ENCODE results near the gene ZP1.
A peak's percentile ranks its signal among the peaks of the same experiment; 100 is the strongest.

Gene ZP1

GRCh38 chr11:60912223-60912850 is 45.0 kb downstream of the ZP1 start:
- DNase-seq: no peak

GRCh38 chr11:60912851-60913528 is 45.6 kb downstream of the ZP1 start:
- DNase-seq: no peak

- DNase-seq: peak; percentile 90
Measured at GRCh38 chr11:60913793-60914632, 46.7 kb downstream of the ZP1 start, which contains the start of gene TMEM109. TSS of gene TMEM109 (plus strand) at chr11:60914158. CDS start at chr11:60919694, 5,536 bp downstream.

GRCh38 chr11:60914633-60915247 is 47.4 kb downstream of the ZP1 start:
- peak; percentile 32 for DNase-seq

GRCh38 chr11:60915248-60915914 is 48.0 kb downstream of the ZP1 start:
- peak; percentile 58 for DNase-seq

DNA sequence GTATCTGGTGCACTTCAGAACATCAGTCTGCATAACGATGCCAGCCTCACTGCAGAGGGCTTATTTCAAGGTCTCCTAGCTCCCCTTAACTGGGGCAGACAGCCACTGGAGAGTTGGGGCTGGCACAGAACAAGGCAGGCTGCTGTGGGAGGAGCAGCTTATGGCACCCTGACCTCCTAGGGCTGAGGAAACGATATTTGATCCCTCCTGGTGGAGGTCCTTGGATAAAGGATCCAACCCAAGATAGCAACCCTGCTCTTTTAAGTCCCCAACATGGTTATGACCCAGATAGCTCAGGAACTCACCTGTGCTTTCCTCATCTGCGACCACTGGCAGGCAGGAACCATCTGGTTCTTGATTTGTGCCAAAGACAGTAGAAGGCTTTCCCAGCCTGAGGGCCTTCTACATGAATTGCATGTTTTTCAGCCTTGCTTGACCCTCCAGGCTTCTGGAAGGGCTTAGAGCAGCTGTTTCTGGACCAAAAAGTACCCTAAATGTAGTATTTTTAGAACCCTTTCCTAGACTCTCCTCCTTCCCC is 49.4 kb downstream of the ZP1 start:
- DNase-seq: no peak

DNA sequence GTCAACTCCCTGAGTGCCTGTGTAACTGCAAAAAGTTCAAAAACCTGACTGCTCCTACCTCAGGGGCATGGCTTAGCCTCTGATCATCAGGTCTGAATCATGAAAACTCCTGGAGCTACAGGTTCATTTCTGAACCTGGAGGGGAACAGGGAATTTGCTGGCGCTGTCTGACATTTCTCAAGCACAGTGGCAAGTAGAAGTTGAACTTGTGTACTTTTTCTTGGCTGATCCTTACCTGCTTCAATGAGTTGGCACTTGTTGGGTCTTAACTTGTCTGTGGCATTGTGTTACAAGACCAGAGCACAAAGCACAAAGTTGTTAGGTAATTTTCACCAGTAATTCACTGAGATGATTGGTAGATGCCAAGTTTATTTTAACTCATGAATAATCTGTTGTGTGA is 49.9 kb downstream of the ZP1 start:
- no peak for DNase-seq

- DNase-seq: no peak
Measured at GRCh38 chr11:60918251-60918938, 51.1 kb downstream of the ZP1 start.

- peak; percentile 53 for DNase-seq
Measured at GRCh38 chr11:60918939-60919265, 51.6 kb downstream of the ZP1 start.

DNA sequence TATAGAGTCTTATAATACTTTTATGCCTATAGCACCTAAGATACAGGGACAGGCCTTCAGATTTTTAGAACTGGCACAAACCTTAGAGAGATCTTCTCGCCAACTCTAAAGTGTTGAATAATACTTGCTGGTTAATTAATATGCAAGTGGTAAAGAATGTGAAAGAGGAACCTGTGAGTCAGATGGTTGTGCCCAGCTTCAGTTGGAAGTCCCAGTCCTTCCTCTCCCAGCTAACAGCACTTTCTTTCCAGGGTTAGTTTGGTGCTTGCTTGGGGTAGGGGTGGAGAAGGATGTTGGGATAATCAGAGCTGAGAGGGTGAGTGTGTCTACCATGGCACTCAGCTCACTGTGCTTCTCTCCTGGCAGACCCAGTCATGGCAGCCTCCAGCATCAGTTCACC is 52.0 kb downstream of the ZP1 start:
- no peak for DNase-seq

GRCh38 chr11:60919956-60920355 is 52.6 kb downstream of the ZP1 start:
- no peak for DNase-seq

- DNase-seq: no peak
Measured at GRCh38 chr11:60921259-60921658, 53.9 kb downstream of the ZP1 start.

- no peak for DNase-seq
Measured at GRCh38 chr11:60921777-60922335, 54.5 kb downstream of the ZP1 start.

DNA sequence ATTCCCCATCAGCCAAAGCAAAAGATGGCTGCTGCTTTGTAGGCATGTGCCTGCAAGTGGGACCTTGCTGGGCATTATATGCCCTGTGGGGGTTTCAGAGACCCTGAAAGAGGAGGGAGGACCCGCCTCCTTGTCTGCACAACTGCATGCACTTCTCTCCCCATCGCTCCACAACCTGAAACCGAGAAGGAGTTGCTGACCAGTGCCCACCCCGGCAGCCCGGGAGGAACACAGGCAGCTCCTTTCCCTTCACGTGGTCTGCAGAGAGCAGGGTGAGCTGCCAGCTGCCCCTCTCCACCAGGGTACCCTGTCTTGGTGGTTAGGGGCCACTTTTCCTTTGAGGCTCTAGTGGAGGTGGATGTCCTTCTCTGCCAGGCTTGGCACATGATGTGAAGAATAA is 55.6 kb downstream of the ZP1 start:
- no peak for DNase-seq

DNA sequence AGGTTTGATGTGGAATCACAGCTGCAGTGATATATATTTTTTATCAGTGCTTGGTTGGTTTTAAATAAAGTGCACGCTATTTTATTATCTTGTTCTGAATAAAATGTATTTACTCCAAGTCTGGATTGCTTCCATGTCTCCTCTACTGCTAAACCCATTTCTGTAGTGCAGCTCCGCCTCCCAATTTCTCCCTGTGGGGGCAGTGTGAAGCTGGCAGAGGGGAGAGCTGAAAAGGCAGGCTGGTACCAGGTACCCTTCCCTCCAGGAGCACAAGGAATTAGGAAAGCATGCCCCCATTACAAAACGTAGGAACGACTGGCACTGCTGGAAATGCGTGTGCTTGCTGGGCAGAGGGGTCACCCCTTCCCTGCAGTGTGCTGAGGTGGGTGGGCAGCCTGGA is 56.0 kb downstream of the ZP1 start:
- DNase-seq: no peak

- no peak for DNase-seq
Measured at GRCh38 chr11:60923800-60924109, 56.4 kb downstream of the ZP1 start.

DNA sequence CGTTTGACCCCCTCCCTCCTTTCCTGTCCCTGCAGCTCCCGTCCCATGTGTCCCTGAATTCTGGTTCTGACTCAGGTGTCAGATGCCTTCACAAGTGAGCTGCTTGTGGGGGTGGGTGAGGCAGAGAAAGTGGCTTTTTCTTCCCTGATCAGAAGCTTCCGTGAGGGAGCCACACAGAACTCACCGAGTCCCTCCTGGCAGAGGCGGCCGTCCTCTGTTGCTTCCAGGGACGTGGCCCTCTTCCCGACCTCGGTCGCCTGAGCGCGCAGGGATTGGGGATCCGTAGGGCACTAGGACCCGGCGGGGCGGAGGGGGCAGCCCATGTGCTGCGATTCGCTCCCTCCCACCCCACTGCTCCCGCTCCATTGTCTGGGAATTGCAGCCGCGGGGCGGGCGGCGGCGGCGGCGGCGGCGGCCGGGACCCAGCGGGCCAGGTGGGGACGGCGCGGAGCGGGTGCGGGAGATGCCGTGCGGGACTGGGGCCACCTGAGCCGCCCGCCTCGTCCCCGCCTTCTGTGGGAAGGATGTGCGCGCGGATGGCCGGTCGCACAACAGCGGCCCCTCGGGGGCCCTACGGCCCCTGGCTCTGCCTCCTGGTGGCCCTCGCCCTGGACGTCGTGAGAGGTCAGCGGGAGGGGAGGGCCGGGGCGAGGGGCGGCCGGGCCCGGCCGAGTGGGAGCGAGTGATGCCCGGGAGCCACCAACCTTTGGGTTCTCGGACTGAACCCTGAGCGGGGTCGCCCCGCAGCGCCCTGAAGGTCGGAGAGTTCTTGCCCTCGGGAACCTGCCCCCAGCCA is 57.0 kb downstream of the ZP1 start, which contains the start of gene TMEM132A:
Gene TMEM132A, plus strand, starts transcription at position 351 of the 796 bp plus-strand sequence. Its CDS starts 174 bp downstream, at position 525.
- DNase-seq: peak; percentile 73

Data from fibroblast of skin of right biceps (primary cell).